Muscle of arm (tissue), 12 donors: ENCODE results near the gene KAZN. TPM values are rescaled to one million over a fixed set of nuclear protein-coding genes. Genes with fewer than 3 reads are reported as not detected.

Source experiments
- DNase-seq: peaks from one replicate; pipeline ENCODE4 v3.0.0-alpha.2; 2013
- polyA plus RNA-seq, 12 donors: library from polyadenylated mRNA; unstranded; fragments of 120-200 nt; gene quantifications; one replicate each; pipeline ENCODE4 v1.2.1, GENCODE V29; 2013; ENCODE audit not compliant: insufficient read length in 12 of 12

Gene KAZN
- polyA plus RNA-seq, 12 donors, result 10.6 to 20.6 (median 14.8) TPM; not detected in 1

- DNase-seq, result no peak
These were observed 222.0 kb downstream of the KAZN start for GRCh38 chr1:14820295-14821085.

- no peak for DNase-seq
These were observed 224.0 kb downstream of the KAZN start for GRCh38 chr1:14822493-14822892.

- no peak for DNase-seq
These were observed 224.5 kb downstream of the KAZN start for GRCh38 chr1:14822996-14823395.

- no peak for DNase-seq
These were observed 225.9 kb downstream of the KAZN start for GRCh38 chr1:14824314-14824915.

- DNase-seq, result no peak
These were observed 226.9 kb downstream of the KAZN start for GRCh38 chr1:14825396-14825795.

- DNase-seq, result no peak
These were observed 227.7 kb downstream of the KAZN start for GRCh38 chr1:14826172-14826636.

GRCh38 chr1:14826731-14827326 is 228.3 kb downstream of the KAZN start:
- DNase-seq, result no peak

- no peak for DNase-seq
These were observed 229.4 kb downstream of the KAZN start for GRCh38 chr1:14827870-14828269.

GRCh38 chr1:14828665-14829064 is 230.2 kb downstream of the KAZN start:
- DNase-seq, result no peak

GRCh38 chr1:14835725-14836124 is 237.2 kb downstream of the KAZN start:
- DNase-seq, result no peak

- DNase-seq, result no peak
These were observed 238.1 kb downstream of the KAZN start for GRCh38 chr1:14836426-14837140.

GRCh38 chr1:14840374-14840773 is 241.9 kb downstream of the KAZN start:
- DNase-seq, result no peak

GRCh38 chr1:14841456-14841855 is 243.0 kb downstream of the KAZN start:
- no peak for DNase-seq

GRCh38 chr1:14841951-14842350 is 243.5 kb downstream of the KAZN start:
- DNase-seq, result no peak

- DNase-seq, result no peak
These were observed 243.9 kb downstream of the KAZN start for GRCh38 chr1:14842361-14842760.

- DNase-seq, result no peak
These were observed 244.4 kb downstream of the KAZN start for GRCh38 chr1:14842891-14843290.

- DNase-seq, result no peak
These were observed 245.0 kb downstream of the KAZN start for GRCh38 chr1:14843525-14843924.

- no peak for DNase-seq
These were observed 245.9 kb downstream of the KAZN start for GRCh38 chr1:14844356-14844755.

- no peak for DNase-seq
These were observed 246.6 kb downstream of the KAZN start for GRCh38 chr1:14844923-14845617.

- DNase-seq, result peak; percentile 22
These were observed 247.4 kb downstream of the KAZN start for GRCh38 chr1:14845851-14846250.

GRCh38 chr1:14846688-14847087 is 248.2 kb downstream of the KAZN start:
- no peak for DNase-seq

GRCh38 chr1:14848203-14848602 is 249.7 kb downstream of the KAZN start:
- DNase-seq, result no peak
